GM12864 (cell line): Measurements from ENCODE around the gene ORC3.

Experiments used
- DNase-seq: peaks from one replicate; pipeline ENCODE4 v3.0.0-alpha.2; 2011; ENCODE audit warnings: low read depth
- H3K4me3 ChIP-seq: 2 replicates; pipeline ENCODE4 v1.5.1; 2011; ENCODE audit warnings: mild to moderate bottlenecking, low read depth, low read length, control low read depth
- CTCF ChIP-seq: IDR thresholded peaks from 2 replicates; pipeline ENCODE4 v1.5.1; 2011; ENCODE audit warnings: low read depth, mild to moderate bottlenecking, moderate library complexity, low read length, control low read depth, inconsistent platforms; ENCODE audit errors: missing control alignments

ORC3 gene

GRCh38 chr6:87639373-87639772, 49.4 kb downstream of the ORC3 start:
- no peak overlapping the region for H3K4me3 ChIP-seq
- TF ChIP-seq CTCF: no peak
- no peak for DNase-seq

- TF ChIP-seq CTCF: no peak
- no peak for DNase-seq
- H3K4me3 ChIP-seq: no peak overlapping the region
Measured at GRCh38 chr6:87641065-87641692, 51.2 kb downstream of the ORC3 start.

GRCh38 chr6:87645080-87645479, 55.1 kb downstream of the ORC3 start:
- no peak for TF ChIP-seq CTCF
- no peak for DNase-seq
- no peak overlapping the region for H3K4me3 ChIP-seq

GRCh38 chr6:87653074-87653962, 63.4 kb downstream of the ORC3 start:
- H3K4me3 ChIP-seq: no peak overlapping the region
- no peak for DNase-seq
- no peak for TF ChIP-seq CTCF

- DNase-seq: no peak
- no peak for TF ChIP-seq CTCF
- H3K4me3 ChIP-seq: no peak overlapping the region
Measured at GRCh38 chr6:87654122-87654521, 64.2 kb downstream of the ORC3 start.

GRCh38 chr6:87654875-87655454, 65.0 kb downstream of the ORC3 start:
- no peak for DNase-seq
- H3K4me3 ChIP-seq: no peak overlapping the region
- TF ChIP-seq CTCF: no peak

- no peak for TF ChIP-seq CTCF
- no peak overlapping the region for H3K4me3 ChIP-seq
- DNase-seq: no peak
Measured at GRCh38 chr6:87655824-87656223, 65.9 kb downstream of the ORC3 start.
